Stimulated activated CD8-positive, alpha-beta memory T cell treated with anti-CD3 and anti-CD28 coated beads, Interleukin-4, amount 100 ng/mL, for 48 hours (primary cell): ENCODE results near the gene ZDHHC14.
"Not testable (repeated sequence)": the region's sequence is repeated elsewhere in the genome, so short reads cannot be mapped to it uniquely, and the experiment has no call there.

Experiments
- DNase-seq: peaks from one replicate; pipeline ENCODE4 v3.0.0-alpha.2; 2020

ZDHHC14 gene

DNA sequence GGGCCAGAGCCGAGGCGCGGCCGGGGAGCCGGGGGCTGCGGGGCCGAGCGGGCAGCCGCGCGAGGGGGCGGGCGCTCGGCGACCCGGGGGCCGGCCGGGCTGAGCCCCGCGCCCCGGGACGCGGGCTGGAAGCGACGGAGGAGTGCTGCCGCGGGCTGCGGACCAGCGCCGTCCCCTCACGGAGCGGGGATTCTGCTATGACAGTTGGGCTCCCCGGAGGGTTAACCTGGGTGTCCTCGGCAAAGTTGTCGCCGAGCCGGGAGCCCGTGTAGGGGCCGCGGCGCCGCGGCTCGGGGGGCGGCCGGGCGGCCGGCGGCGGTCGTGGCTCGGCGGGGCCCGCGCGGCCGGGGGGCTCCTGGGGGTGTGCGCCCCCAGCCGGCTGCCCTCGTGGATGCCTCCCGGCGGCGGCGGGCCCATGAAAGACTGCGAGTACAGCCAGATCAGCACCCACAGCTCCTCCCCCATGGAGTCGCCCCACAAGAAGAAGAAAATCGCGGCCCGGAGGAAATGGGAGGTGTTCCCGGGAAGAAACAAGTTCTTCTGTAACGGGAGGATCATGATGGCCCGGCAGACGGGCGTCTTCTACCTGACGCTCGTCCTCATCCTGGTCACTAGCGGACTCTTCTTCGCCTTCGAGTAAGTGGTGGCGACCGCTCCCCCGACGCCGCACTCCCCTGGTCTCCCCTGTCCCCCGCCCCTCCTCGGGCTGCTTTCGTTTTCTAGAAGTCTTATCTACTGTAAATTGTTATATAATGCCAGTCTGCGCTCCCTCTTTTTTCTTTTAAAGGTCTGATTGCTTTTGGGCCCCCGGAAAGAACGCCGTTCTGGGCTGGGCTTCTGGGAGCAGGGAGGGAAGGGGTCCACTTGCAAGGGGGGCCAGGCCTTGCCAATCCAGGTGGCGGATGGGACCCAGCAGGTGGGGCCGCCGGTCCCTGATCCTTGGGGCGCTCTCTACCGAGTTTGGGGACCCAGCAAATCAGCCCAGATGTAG lies 936 bp downstream of the ZDHHC14 start:
- DNase-seq, result peak; percentile 72

GRCh38 chr6:157382821-157383220 lies 1.8 kb downstream of the ZDHHC14 start:
- no peak for DNase-seq

- DNase-seq, result no peak
These were observed 2.5 kb downstream of the ZDHHC14 start for GRCh38 chr6:157383471-157383870.

- not testable (repeated sequence) for DNase-seq
These were observed 4.0 kb downstream of the ZDHHC14 start for GRCh38 chr6:157384962-157385361.

DNA sequence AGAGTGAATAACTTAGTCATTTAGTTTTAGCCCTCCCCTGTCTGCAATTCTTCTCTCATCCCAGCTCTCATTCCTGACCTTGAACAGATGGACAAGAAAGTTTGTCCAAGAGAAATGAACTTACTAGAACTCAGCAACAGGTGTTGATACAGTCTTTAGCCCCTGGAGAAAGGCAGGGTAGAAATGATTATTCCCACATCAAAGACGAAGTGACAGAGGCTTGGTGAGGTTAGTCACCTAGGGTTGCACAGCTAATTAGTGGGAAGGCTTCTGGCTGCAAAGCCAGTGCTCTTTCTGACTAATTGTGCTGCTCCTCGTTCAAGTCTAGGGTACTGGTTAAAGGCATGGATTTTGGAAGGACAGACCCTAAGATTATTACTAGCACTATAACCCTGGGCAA lies 4.5 kb downstream of the ZDHHC14 start:
- no peak for DNase-seq

- DNase-seq, result no peak
These were observed 5.0 kb downstream of the ZDHHC14 start for GRCh38 chr6:157386023-157386422.

- DNase-seq, result no peak
These were observed 5.5 kb downstream of the ZDHHC14 start for GRCh38 chr6:157386454-157386853.

- no peak for DNase-seq
These were observed 7.9 kb downstream of the ZDHHC14 start for GRCh38 chr6:157388924-157389323.

GRCh38 chr6:157390273-157391060 lies 9.5 kb downstream of the ZDHHC14 start:
- no peak for DNase-seq

DNA sequence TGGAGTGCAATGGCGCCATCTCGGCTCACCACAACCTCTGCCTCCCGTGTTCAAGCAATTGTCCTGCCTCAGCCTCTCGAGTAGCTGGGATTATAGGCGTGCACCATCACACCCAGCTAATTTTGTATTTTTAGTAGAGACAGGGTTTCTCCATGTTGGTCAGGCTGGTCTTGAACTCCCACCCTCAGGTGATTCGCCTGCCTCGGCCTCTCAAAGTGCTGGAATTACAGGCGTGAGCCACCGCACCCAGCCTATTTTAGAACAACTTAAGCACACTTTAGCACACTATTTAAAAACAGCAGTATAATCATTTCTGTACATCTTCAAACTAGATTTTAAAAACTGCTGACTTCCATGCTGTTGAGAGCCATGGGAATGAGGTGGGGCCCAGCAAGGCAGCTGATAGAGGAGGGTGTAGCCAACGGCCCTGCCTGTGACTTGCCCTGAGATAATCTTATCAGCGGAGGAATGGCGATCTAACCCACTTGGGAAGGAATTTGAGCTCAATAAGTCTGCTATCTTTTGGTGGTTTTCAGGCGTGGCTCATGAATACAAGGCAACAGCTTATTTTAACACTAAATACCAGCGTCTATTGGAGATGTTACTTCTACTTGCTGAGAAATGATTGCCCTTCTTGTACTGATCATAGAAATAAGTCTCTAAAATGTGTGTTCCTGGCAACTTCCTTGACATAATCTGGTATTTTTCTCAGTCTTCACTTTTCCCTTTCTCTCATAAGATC lies 12.1 kb downstream of the ZDHHC14 start:
- DNase-seq, result no peak

GRCh38 chr6:157393669-157394327 lies 12.8 kb downstream of the ZDHHC14 start:
- DNase-seq, result no peak

DNA sequence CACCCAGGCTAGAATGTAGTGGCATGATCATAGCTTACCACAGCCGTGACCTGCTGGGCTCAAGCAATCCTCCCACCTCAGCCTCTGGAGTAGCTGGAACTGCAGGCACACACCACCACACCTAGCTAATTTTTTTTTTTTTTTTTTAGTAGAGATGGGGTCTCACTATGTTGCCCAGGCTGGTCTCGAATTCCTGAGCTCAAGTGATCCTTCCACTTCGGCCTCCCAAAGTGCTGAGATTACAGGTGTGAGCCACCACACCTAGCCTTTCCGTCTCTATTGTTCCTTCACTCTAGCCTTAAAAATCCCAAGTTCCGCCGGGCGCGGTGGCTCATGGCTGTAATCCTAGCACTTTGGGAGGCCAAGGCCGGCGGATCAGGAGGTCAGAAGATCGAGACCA lies 14.2 kb downstream of the ZDHHC14 start:
- not testable (repeated sequence) for DNase-seq

- DNase-seq, result no peak
These were observed 15.0 kb downstream of the ZDHHC14 start for GRCh38 chr6:157396026-157396425.

DNA sequence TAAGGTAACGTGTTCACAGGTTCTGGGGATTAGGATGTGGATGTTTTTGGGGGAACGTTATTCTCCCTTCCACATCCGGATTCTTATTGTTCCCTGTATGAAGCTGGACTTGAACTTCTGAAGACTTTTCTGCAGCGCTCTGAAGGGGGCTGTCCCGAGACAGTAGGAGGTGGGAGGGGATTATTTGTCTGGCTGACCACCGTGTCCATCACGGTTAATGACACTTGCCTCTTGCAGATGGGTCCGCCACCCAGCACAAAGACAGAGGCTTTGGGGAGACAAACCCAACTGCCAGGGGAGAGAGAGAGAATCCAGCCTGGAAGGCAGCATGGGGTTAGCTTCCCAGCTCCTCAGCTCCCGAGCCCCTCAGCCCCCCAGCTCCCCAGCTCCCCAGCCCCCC lies 16.7 kb downstream of the ZDHHC14 start:
- no peak for DNase-seq

DNA sequence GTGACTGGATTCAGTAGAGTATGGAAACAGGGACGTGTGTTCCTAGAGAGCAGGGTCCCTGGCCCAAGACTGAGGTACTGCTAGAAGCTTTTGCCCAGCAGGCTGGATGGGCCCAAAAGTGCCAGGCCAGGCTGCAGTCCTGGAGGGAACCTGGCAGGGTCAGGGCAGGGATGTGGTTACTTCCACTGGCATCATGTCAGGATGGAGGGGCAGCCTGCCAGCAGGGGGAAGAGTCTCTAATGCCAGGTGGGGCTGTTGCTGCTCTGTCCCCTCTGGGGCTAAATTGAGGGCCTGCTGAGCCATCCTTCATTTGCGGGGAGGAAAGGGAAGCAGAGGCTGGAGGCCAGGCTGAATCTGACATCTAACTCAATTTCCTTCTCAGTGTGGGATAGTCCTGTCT lies 17.2 kb downstream of the ZDHHC14 start:
- DNase-seq, result no peak

DNA sequence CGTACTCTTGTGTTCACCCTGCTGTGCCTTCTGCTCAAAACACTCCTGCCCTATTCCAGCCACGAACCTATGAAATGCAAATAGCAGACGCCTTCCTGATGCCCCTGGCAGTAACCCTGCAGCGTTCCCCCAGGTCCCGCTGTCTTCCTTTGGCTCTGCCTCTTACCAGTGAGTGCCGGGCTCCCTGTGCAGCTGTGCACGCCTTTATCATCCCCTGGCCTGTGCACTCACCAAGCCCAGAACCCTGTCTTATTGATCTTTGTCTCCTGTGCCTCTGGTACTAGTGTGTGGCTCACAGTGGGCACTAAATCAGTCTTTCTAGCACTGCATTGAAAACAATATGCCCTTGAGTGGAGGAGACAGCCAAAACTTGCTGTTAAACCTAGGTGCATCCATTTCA lies 19.7 kb downstream of the ZDHHC14 start:
- no peak for DNase-seq

DNA sequence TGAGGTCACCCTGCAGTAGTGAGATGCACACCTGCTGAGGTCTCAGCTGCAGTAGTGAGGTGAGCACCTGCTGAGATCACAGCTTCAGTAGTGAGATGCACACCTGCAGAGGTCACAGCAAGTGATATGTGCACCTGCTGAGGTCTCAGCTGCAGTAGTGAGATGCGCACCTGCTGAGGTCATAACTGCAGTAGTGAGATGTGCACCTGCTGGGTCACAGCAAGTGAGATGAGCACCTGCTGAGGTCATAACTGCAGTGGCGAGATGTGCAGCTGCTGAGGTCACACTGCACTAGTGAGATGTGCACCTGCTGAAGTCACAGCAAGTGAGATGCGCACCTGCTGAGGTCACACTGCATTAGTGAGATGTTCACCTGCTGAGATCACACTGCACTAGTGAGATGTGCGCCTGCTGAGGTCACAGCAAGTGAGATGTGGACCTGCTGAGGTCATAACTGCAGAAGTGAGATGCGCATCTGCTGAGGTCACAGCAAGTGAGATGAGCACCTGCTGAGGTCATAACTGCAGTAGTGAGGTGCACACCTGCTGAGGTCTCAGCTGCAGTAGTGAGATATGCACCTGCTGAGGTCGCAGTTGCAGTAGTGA lies 20.8 kb downstream of the ZDHHC14 start:
- DNase-seq, result no peak

- no peak for DNase-seq
These were observed 22.2 kb downstream of the ZDHHC14 start for GRCh38 chr6:157402996-157403685.

DNA sequence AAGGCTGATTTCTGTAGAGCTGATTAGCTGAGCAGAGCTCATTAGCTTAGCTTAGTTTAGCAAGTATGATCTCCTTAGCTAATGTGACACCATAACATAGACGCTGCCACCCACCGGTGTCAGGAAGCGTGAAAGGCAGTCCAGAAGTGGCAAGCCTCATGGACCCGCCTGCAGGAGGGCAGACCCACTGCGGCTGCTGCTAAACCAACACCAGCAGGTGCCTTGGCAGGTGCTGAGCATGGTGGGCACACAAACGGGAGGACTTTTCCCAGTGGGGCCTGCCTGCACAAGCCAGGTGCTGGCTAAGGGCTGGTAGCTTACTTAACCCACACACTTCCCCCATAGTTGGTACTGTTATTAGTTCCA lies 22.7 kb downstream of the ZDHHC14 start:
- no peak for DNase-seq

DNA sequence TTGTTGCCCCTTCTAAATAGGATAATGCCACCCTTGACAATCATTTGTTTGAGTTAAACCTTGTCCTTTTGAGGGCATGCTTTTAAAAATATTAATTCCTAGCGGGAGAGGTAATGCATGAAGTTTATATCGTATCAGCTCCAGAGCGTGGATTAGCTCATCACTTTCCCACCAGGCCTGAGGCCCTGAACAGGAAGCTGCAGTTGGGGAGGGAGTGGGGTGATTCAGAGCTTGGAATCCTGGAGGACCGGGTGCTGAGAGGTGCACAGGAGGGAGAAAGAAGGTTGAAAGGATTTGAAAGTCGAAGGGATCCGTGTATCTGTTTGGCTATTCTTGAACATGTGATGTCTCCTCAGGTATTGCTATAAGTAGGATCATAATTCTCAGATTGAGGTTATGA lies 25.0 kb downstream of the ZDHHC14 start:
- no peak for DNase-seq

- no peak for DNase-seq
These were observed 25.7 kb downstream of the ZDHHC14 start for GRCh38 chr6:157406661-157407060.

DNA sequence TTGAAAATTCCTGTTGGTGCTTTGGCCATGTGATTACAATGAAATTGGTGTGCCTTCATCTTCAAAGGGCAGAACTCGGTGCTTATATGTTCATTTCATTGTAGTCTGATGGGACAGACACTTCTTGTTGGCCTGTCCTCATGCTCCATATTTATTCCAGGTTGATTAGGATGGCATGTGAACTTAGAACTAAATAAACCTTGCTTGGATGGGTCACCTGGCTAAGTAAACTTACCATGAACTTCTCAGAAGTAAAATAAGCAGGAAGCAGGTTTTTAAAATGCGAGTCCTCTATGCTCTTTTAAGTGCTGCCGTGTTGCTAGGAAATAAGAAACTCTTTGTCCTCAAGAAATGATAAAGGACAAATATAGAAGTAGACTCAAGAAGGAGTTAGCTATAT lies 26.7 kb downstream of the ZDHHC14 start:
- no peak for DNase-seq
